HTR-8/SVneo (cell line): ENCODE measurements around the gene NAV2.
A peak's percentile ranks its signal among the peaks of the same experiment; 100 is the strongest.
"Not testable (repeated sequence)": the region's sequence is repeated elsewhere in the genome, so short reads cannot be mapped to it uniquely, and the experiment has no call there.

Experiments
- DNase-seq: peaks from one replicate; pipeline ENCODE4 v3.0.0; 2011; ENCODE audit warnings: low spot score, mixed read lengths; ENCODE audit not compliant: insufficient read length
- FAIRE-seq: peaks from 2 replicates; lab custom pipeline; 2011; peaks lifted over from hg19 to GRCh38; lab: Jason Lieb, UNC

NAV2 gene

GRCh38 chr11:20112291-20113148, 399.9 kb downstream of the NAV2 start:
- FAIRE-seq (peak; percentile 88), DNase-seq (peak; percentile 89)

- no peak for FAIRE-seq
- DNase-seq = no peak
Observed at GRCh38 chr11:20113149-20113438, 400.5 kb downstream of the NAV2 start.

GRCh38 chr11:20114588-20114987, 402.0 kb downstream of the NAV2 start:
- DNase-seq (no peak), FAIRE-seq (no peak)

- no peak for DNase-seq
- no peak for FAIRE-seq
Observed at GRCh38 chr11:20116825-20117224, 404.2 kb downstream of the NAV2 start.

GRCh38 chr11:20117291-20117690, 404.7 kb downstream of the NAV2 start:
- DNase-seq (no peak), FAIRE-seq (no peak)

GRCh38 chr11:20118209-20118608, 405.6 kb downstream of the NAV2 start:
- no peak for FAIRE-seq
- DNase-seq = no peak

- no peak for DNase-seq
- no peak for FAIRE-seq
Observed at GRCh38 chr11:20119315-20119714, 406.7 kb downstream of the NAV2 start.

GRCh38 chr11:20120134-20120925, 407.7 kb downstream of the NAV2 start:
- no peak for FAIRE-seq
- DNase-seq = no peak

- no peak for DNase-seq
- no peak for FAIRE-seq
Observed at GRCh38 chr11:20122131-20122530, 409.5 kb downstream of the NAV2 start.

- no peak for FAIRE-seq
Observed at GRCh38 chr11:20125927-20126326, 413.3 kb downstream of the NAV2 start.

GRCh38 chr11:20126724-20127123, 414.1 kb downstream of the NAV2 start:
- no peak for DNase-seq
- no peak for FAIRE-seq

More at GRCh38 chr11:20125927-20126326, 413.3 kb downstream of the NAV2 start:
- DNase-seq = peak; percentile 42

- peak; percentile 72 for DNase-seq
- no peak for FAIRE-seq
Observed at GRCh38 chr11:20127671-20128527, 415.3 kb downstream of the NAV2 start.

- not testable (repeated sequence) for FAIRE-seq
Observed at GRCh38 chr11:20128528-20128825, 415.8 kb downstream of the NAV2 start.

GRCh38 chr11:20129665-20130064, 417.0 kb downstream of the NAV2 start:
- FAIRE-seq = no peak
- DNase-seq = no peak

More at GRCh38 chr11:20128528-20128825, 415.8 kb downstream of the NAV2 start:
- DNase-seq = not testable (repeated sequence)

- DNase-seq (peak; percentile 60), FAIRE-seq (no peak)
Observed at GRCh38 chr11:20131788-20132666, 419.4 kb downstream of the NAV2 start.

GRCh38 chr11:20132667-20133039, 420.0 kb downstream of the NAV2 start:
- FAIRE-seq (no peak), DNase-seq (no peak)

GRCh38 chr11:20134991-20135736, 422.5 kb downstream of the NAV2 start:
- DNase-seq = no peak
- FAIRE-seq = no peak

- no peak for FAIRE-seq
Observed at GRCh38 chr11:20137637-20138036, 425.0 kb downstream of the NAV2 start.

GRCh38 chr11:20138707-20139106, 426.1 kb downstream of the NAV2 start:
- FAIRE-seq = no peak

More at GRCh38 chr11:20137637-20138036, 425.0 kb downstream of the NAV2 start:
- DNase-seq = no peak

More at GRCh38 chr11:20138707-20139106, 426.1 kb downstream of the NAV2 start:
- DNase-seq = no peak
